Measurements from ENCODE around the gene AQP6.

The AQP6 gene

DNA sequence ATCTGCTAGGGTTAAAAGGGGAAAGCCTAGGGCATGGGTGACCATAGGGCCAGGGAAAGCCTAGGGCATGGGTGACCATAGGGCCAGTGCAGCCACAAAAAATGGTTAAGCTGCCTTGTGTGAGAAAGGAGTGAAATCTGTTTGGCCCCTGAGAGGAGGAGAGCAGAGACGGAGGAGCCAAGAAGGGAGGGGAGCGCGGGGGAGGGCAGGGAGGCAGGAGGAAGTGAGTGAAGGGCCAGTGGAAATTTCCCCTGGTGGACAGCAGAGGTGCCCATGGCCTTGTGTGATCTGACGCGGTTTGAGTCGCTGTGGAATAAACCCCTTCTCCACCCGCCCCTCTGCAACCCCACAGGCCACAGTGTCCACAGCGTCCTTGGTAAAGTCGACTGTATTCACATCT is 618 bp upstream of the AQP6 start:
- TF ChIP-seq, protein P1, sequence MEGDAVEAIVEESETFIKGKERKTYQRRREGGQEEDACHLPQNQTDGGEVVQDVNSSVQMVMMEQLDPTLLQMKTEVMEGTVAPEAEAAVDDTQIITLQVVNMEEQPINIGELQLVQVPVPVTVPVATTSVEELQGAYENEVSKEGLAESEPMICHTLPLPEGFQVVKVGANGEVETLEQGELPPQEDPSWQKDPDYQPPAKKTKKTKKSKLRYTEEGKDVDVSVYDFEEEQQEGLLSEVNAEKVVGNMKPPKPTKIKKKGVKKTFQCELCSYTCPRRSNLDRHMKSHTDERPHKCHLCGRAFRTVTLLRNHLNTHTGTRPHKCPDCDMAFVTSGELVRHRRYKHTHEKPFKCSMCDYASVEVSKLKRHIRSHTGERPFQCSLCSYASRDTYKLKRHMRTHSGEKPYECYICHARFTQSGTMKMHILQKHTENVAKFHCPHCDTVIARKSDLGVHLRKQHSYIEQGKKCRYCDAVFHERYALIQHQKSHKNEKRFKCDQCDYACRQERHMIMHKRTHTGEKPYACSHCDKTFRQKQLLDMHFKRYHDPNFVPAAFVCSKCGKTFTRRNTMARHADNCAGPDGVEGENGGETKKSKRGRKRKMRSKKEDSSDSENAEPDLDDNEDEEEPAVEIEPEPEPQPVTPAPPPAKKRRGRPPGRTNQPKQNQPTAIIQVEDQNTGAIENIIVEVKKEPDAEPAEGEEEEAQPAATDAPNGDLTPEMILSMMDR (IDR thresholded peaks at IDR 0.05), result no peak

DNA sequence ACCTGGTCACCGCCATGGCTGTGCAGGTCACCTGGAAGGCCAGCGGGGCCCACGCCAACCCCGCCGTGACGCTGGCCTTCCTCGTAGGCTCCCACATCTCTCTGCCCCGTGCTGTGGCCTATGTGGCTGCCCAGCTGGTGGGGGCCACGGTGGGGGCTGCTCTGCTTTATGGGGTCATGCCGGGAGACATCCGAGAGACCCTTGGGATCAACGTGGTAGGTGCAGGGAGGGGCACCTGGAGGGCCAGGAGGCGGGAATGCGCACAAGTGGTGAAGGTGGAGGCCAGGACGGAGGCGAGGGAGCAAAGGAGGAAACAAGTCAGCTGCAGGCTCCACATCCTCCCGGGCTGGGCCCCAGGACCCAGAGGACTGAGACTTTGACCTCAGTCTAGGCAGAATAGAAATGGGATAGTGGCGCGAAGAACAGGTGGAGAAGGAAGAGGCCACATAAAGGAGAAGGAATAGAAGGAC is 649 bp downstream of the AQP6 start:
- TF ChIP-seq, protein P1 (IDR thresholded peaks at IDR 0.05), result no peak

DNA sequence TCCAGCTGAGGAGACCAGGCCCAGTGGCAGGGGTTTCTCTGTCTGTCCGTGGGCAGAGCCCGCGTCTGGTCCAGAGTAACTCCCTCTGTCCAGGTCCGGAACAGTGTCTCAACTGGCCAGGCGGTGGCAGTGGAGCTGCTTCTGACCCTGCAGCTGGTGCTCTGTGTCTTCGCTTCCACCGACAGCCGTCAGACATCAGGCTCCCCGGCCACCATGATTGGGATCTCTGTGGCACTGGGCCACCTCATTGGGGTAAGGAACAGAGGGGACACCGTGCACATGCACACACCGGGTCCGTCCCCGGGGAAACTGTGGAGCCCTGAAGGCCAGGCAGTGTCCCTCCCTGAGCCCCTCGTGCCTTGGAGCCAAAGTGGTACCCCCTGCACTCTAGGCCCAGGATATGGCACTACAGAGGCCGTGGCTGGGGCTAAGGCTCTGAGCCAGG is 1.5 kb downstream of the AQP6 start:
- TF ChIP-seq, protein P1 (IDR thresholded peaks at IDR 0.05), result peak; percentile 47

DNA sequence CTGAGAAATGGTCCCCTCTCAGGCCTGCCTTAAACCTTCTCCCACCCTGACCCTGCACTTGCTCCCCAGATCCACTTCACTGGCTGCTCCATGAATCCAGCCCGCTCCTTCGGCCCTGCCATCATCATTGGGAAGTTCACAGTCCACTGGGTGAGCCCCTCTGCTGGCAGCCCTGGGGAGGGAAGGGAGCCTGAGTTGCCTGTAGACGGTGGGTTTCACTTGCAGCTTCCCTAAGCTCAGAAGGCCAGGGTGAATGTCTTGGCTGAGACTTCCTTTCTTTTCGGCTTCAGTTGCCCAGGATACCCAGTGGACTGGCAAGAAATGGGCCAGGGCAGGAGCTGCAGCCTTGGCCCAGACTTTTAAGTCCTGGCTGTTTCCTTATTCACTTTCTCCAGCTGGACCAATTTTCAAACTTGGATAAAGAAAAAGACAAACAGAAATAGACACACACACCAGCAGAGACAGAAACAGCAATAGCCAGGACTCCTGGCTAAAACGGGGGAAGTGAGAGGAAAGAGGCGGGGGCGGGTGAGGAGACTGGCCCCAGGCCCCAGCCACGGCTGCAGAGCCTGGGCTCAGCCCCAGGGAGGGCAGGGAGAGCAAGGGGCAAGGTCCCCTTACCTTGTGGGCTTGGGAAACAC is 2.0 kb downstream of the AQP6 start:
- TF ChIP-seq, protein P1 (IDR thresholded peaks at IDR 0.05), result no peak

DNA sequence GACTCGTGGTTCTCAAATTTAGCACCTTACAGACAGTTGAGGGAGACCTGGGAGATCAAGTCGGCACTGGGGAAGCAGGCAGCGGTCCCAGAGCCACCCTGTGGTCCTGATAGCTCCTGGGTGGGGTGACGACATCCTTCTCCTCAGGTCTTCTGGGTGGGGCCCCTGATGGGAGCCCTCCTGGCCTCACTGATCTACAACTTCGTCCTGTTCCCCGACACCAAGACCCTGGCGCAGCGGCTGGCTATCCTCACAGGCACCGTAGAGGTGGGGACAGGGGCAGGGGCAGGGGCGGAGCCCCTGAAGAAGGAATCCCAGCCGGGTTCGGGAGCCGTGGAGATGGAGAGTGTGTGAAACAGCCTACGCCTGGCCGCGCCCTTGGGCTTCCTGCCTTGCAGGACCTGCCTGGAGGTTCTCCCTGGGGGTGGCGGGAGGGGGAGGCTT is 2.6 kb downstream of the AQP6 start:
- TF ChIP-seq, protein P1 (IDR thresholded peaks at IDR 0.05), result no peak

DNA sequence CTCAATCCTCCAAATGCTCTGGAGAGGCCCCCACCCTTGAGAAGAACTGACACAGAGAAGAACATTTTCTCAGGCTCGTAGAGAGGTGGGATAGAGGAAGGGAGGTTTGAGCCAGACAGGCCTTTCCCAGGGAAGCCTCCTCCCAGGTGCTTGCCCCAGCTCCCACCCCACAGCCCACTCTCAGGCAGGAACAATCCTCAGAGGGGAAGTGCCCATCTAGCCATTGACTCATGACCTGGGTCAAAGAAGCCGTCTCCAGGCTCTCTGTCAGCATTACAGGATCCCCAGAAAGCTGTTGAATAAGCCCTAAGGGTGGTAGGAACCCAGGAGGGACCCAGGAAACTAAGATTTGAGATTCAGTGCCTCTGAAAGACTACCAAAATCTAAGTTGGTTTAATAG is 3.8 kb downstream of the AQP6 start:
- TF ChIP-seq, protein P1 (IDR thresholded peaks at IDR 0.05), result no peak

DNA sequence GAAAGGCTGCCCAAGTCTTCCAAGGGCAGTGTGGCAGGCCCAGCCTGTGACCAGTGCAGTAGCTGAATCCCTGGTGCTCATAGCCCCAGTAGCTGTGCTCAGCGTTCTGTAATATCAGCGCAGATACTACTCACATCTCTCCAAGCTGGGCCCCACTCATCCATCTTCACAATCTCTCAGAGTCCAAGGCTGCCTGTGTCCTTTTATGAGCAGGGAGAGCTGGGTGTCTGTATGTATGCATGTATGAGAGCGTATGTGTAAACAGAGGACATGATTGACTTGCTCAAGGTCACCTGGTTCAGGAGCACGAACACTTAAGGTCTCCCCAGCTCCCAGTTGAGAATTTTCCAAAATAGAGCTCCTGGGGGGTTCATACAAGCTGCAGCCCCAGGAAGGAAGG is 5.4 kb downstream of the AQP6 start:
- TF ChIP-seq, protein P1 (IDR thresholded peaks at IDR 0.05), result no peak
